ENCODE data around the gene CXXC1. TPM values are rescaled to one million over a fixed set of nuclear protein-coding genes. Genes with fewer than 3 reads are reported as not detected.
"Not testable (repeated sequence)": the region's sequence is repeated elsewhere in the genome, so short reads cannot be mapped to it uniquely, and the experiment has no call there.

CXXC1 gene
- polyA plus RNA-seq, 3 donors: 85.5 to 96.0 (median 91.6) TPM

DNA sequence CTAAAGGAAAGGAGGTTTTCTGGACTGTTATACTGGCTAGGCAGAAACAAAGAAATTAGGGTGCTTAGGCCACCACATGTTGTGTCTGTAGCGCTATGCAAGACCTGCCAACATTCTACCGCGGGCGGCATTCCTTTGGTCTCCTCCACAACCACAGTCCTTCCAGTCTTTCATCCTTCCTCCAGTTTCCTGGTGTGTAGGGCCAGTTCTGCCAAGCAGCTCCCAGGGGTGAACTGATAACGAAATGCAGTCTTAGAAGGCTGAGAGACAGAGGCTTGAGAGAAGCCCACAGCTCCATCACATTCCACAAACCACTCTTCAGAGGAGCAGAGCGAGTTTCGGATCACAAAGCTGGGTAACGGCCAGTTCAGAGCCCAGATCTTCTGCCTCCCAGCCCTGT is 19.5 kb upstream of the CXXC1 start:
- DNase-seq: no peak

DNA sequence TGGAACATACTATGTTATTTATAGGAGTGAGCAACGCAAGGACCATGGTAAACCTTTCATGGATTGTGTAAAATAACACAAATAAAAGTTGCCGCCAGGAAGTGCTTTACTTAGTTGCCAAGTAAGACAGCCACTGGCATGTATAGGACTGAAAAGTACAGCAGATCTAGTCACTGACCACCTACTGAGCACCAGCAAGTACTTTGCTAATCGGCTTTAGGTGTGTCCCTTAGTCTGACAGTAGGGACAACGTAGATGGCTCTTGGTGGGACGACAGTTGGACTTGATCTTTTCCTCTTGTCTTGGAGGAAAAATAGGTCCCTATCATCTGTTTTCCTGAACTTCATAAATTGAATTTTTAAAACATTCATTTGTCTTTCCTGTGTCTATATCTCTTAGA is 13.6 kb upstream of the CXXC1 start:
- no peak for DNase-seq

DNA sequence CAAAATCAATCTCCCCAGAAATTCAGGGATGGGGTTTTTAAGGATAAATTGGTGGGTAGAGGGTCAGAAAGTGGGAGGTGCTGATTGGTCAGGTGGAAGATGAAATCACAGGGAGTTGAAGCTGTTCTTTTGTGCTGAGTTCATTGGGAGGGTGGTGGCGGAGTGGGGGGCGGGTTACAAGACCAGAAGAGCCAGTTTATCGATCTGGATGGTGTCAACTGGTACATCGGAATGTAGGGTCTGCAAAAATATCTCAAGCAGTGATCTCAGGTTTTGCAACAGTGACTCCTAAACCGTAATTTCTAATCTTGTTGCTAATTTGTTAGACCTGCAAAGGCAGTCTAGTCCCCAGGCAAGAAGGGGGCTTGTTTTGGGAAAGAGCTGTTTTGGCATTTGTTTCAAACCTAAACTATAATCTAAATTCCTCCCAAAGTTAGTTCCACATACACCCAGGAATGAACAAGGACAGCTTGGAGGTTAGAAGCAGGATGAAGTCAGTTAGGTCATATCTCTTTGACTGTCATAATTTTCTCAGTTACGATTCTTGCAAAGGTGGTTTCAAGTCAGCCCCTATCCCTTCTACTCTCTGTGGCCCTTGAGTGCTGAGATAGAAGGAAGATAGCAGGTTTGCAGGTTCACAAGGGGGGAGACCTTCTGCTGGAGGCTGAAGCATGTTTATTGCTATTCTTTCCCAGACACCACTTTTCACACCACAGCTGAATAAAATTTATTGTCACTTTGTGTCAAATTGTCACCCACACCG is 12.3 kb upstream of the CXXC1 start:
- no peak for DNase-seq

DNA sequence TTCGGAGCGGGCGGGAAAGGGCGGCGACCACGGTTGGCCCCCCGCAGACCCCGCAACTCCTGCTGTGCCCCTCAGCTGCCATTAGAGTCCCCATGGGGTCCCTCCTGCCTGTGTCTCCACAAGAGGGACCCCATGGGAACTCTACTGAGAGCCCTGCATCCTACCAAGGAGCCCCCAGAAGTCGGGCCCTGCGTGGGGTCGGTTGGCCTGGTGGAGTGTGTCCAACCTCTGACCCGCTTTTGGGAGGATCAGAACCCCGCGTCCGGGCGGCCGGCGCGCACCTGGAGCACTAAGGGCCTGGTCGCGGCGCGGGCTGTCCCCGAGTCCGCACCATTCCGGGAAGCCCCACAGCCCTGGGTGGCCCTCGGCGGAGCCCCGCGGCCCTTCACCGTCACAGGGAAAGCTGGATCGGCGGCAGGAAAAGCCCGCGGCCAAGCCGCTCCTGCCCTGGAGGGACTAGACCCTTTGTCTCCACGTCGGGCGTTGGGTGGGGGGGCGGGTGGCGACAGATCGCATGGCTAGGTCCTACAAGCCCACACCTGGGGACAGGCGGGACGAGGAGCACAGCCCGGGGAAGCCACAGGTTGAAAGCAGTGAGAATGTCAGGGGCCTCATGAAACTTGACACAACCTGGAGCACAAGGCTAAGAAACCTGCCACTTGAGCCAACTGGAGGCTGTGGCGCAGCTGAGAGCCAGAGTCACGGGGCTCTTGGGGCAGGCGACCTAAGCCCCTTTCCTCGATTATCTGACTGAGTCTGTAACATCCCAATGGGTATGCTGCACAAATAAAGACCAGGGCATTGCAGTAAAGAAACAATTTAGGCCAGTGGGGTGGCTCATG is 11.2 kb upstream of the CXXC1 start:
- DNase-seq: no peak

DNA sequence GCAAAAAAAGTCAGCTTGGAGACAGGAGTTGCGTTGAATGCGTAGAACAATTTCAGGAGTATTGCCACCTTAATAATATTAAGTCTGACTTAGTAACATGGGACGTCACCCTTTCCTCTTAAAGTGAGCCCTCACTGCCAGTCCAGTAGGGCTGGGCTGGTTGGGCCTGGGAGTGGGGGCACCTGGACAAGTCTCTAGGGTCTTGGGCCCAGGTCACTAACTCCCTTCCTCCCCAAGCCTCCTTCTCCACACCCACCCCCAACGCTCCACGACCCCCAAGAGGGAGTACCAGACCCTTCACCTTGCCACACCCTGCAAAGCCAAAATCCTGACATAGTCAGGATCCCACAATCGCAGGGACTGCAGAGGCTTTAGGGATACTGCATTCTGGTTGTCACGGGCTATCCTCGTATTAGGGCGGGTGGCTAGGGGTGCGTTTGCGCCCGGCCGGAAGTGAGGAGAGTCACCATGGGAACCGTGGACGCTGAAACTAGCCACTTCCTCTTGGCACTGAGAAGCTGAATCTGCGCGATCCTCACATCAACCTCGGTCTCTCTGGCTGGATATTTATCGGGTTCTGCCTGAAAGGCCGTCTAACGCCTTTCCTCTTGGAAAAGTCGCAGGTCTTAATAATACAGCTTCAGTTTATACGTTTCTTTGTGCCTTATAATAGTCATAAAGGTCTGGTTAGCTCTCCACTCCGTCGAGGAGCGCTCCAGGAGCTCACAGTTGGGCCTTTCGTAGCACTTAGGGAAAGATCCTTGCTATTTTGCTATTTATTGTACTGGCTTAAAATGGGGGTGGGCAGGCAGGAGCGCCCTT is 10.3 kb upstream of the CXXC1 start:
- DNase-seq: peak; percentile 79

DNA sequence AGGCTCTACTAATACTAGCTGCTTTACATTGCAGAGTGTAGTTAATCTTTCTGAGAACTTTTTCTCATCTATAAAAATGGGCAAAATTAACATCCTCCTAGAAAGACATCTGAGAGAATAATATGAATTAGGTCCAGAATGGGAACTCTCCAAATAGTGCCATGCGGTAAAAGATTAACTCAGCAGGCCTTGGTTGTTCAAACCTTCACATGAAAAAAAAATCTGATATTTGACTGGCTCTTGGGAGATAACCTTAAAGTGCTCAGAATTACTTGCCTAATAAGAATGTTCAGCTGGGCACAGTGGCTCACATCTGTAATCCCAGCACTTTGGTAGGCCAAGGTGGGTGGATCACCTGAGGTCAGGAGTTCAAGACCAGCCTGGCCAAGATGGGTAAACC is 5.5 kb upstream of the CXXC1 start:
- no peak for DNase-seq

DNA sequence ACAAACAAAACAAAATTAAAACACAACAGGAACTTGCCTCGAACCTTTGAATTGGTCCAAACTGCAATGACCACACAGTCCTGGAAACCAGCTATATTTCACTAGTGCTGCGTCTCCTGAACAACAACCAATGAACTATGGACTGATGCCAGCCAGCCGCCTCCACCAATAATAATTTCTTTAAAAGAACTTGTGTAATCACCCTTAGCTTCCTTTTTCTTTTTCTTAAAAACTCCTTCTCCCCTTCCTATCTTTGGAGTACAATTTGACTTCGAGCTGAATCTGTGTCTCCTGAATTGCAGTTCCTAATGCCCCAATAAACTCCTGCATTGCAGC is 1.6 kb upstream of the CXXC1 start:
- DNase-seq: no peak

DNA sequence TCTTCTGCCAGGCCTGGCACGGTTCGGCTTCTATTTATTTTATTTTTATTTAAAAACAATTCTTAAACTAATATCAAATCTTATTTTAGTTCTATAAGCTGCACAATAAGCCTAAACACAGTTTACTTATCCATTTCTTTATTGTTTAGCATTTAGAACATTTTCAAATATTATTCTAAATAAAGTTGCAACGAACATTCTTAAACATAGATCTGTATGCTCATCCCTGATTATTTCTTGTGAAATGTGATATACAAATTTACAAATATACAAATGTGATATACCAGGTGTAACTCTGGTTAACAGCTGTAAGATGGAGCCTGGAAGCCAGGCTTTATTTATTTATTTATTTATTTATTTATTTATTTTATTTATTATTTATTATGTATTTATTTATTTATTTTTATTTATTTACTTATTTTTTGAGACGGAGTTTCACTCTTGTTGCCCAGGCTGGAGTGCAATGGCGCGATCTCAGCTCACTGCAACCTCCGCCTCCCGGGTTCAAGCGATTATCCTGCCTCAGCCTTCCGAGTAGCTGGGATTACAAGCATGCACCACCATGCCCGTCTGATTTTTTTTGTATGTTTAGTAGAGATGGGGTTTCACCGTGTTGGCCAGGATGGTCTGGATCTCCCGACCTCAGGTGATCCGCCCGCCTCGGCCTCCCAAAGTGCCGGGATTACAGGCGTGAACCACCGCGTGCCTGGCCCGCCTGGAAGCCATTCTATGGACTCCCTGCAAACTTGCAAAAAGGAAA is 1.0 kb upstream of the CXXC1 start:
- not testable (repeated sequence) for DNase-seq

DNA sequence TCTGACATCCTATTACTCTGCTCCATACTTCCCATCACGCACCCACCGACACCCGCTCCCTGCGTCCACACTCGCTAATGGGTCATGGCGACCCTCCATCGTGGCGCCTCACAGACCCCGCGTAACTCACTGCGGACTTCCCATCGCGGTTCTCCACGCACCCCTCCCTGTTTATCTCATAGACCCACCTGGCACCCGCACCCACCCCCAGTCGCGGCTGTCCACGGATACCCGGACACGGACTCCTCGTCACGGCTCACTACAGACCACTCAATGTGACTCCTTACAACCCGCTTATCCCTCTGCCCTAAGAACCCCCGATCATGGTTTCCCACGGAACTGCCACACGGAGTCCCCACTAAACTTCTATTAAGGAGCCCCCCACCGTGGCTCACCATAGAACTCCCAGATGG is 458 bp downstream of the CXXC1 start:
- DNase-seq: peak; percentile 23

DNA sequence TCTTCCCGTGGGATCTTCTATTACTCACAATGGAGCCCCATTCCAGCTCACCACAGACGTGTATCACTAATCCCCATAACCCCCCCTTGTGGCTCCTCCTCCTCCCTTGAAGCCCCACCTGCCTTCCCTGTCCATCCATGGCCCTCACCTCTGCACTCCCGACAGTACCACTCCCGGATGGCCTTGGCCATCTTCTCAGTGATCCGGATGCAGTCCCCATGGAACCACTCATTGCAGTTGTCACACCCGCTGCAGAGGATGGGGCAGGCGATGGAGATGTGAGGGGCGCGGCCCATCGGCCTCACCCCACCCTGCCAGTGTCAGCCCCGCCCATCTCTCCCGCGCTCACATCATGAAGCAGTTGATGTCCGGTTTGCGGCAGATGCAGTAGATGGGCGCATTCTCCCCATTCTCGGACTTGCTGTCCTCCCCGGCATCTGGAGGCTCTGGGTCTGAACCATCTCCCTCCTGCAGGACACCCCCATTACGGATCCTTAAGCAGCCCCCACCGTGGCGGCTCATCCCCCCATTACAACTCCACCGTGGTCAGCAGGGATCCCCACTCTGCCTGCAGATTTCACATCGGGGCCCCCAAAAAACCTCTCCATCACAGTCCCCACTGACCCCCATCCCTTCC is 983 bp downstream of the CXXC1 start:
- no peak for DNase-seq

DNA sequence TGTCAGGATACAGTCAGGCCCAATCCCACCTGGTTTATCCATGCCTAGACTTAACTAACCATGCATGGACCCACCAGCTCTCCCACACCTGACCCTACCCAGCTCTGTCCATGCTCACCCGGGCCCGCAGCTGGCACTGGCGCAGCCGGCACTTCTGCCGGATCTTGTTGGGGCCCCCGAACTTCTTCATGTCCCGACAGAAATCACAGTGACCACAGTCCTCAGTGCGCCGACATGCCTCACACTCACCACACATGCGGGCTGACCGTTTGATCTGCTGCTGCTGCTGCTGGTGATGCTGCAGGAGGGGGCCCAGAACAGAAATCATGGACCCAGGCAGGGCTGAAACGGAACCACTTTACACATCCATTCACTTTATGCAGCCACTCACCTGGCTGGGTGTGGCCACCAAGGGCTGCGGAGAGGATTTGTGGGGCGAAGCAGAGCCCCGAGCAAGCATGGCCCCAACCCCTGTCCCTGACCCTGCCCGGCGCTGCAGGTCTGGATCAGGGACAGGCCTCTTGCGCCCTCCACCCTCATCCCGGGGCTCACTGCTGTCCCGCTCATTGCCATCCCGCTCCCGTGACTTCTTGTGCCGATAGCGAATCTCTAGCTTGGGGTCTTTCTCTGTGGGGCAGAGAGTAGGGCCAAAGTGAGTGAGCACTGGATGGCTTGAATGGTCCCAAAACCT is 1.7 kb downstream of the CXXC1 start:
- no peak for DNase-seq

DNA sequence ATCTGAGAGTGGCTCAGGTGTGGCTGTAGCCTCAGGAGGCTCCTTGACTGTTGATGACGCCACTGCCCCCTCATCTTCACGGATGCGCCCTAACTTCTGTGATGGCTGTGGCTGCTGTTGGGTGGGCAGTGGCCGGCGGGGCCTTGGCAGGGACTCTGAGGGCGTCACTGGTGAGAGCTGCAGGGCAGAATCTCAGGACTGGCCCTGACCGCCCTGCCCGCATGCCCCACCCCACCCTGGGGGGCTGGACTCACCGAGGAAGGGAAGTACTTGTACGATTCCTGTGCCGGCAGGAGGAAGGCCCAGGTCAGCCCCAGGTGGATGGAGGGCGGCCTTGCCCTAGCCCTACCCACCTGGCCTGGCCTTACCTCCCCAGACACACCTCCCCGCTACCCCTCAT is 2.4 kb downstream of the CXXC1 start:
- no peak for DNase-seq

DNA sequence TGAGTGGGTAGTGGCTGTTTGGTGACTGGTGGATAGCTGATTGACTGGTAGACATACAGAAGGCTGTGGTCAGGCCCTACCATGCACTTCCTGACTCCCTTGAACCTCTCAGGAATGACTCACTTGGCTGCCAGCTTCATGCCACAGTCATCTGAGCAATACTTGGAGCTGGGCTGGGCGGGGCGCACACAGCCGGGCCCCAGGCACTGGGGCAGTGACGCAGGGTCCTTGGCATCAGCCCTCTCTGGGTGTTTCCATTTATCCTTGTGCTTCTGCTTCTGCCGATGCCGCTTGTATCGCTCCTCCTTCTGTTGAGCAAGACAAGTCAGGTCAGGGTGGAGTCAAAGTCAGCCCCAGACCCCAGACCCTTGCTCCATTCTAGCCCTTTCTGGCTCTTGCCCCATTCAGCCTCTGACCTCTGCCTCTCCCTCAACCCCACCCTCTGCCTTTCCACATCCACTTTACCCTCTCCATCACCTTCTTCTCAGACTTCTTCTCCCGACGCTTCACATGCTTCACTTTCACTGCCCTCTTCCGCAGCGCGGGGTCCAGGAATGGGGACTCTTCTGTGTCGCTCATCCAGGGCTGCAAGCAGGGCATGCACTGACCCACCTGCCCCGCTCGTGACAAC is 3.1 kb downstream of the CXXC1 start:
- no peak for DNase-seq

DNA sequence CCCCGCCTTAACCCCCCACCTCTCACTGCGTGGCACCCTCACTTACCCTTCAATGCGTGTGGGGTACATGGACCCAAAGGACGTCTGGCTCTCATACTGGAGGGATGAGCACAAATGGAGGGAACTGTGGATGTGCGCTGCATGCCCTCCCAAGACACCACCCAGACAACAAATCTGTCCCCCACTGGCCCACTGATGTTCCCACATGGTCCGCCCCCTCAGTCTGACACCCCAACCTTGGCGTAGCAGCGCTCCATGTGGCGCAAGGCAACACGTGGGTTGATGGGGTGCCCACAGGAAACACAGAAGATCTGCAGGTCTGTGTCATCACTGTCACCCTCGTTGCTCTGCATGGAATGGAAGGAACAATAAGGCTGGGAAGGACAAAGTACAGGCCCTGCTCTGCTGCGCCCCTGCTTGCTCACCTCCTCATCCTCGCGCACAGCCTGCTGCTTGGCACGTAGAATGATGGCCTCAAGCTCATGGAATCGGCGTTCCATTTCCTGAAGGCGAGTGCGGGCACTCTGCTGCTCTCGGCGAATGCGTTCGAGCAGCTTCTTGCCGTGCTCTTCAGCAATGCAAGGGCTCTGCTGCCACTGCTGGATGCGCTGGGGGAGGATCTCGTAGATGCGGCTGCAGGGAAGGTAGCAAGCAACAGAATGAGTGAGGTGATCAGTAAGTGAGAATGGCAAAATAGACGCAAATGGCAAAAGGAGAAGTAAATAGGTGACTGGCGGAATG is 3.9 kb downstream of the CXXC1 start:
- DNase-seq: no peak

DNA sequence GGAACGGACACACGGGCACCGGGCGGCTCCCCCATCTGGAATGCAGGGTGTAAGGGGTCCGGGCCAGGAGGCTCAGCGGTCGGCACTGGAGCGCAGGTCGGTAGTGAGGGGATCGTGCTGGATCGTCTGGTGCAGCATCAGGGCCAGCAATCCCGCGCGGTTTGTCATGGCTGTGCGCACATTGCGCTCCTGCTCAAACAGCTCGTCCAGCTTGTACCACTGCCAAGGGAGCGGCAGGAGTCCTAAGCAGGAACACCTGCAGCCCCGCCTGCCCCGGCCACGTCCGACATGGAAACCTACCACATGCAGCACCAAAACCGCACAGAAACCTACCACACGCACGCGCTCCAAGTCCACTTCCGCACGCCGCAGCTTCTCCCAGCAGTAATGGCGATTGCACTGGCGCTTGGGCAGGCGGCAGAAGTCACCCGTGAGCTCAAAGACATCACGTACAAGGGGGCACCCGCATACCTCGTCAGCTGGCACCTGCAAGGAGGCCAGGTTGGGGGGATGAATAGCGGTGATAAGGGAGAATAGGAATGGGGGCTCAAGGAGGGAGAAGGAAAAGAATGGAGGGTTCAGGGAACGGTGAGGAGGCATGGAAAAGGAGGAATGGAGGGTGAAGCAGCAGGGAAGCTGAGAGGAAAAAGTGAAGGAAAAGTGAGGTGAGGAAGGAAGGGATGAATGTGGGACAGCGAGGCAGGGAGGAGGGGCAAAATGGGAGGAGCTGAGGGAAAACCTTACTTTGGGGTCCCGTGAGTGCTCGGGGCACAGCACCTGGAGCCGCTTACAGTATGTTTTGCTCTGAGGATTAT is 4.8 kb downstream of the CXXC1 start:
- DNase-seq: no peak

DNA sequence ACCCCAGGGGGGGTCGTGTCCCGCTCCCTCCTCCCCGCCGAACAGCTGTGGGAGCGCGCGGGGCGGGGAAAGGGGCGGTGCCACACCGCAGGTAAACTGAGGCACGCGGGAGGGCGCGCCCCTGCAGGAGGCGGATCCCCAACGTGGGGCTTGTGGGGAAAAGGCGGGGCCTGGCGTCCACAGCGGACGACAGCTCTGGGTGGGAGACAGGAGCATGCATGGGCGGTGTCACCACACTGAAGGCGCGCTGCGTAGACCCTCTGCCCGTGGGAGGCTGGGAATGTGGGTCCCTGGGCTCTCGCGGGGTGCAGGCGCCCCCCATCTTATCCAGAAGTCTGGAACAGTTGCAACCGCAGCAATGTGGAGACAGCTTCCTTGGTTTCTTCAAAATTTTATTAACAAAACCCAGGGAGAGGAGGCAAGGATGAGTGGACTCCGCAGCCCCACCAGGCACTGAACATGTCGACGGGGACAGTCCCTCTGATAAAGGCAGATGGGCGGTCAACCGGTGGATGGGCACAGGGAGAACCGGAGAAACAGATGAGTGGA is 5.4 kb downstream of the CXXC1 start:
- DNase-seq: no peak

DNA sequence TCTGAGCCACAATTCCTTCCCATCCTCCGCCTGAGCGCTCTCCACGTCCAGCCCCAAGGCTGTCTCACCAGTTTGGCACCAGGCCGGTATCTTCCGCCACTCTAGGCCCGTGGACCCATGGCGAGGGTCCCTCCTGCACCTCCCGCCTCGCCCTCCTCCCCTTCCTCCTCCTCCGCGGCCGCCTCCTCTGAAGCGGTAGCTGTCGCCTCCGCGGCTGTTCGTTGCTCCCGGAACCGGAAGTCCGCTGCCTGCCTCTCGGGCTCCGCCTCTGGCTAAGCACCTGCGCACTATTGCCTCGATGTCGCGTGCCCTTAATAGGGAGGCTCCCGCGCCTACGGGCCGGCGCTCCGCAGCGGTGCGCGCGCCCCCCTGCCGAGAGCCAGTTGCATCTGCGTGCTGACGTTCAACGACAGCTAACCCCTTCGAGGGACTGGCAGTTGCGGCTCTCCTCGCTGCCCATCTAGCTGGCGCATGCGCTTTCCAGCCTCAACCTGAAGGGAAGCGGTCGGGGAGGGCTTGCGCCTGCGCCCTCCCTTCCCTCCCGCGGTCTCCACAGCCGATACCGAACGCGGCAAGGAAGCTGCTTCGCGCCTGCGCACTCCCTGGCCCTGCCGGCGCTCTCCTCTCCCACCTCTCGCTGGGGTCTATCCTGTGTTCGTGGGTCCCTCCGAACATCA is 6.1 kb downstream of the CXXC1 start, which contains the start of gene MBD1:
MBD1 (minus strand) TSS at position 229 of the 677 bp plus-strand sequence. CDS start 1,531 bp downstream, outside the sequence.
- peak; percentile 97 for DNase-seq

Data from renal pelvis (tissue), 4 donors.